ENCODE data around the gene CYB5D1.

DNA sequence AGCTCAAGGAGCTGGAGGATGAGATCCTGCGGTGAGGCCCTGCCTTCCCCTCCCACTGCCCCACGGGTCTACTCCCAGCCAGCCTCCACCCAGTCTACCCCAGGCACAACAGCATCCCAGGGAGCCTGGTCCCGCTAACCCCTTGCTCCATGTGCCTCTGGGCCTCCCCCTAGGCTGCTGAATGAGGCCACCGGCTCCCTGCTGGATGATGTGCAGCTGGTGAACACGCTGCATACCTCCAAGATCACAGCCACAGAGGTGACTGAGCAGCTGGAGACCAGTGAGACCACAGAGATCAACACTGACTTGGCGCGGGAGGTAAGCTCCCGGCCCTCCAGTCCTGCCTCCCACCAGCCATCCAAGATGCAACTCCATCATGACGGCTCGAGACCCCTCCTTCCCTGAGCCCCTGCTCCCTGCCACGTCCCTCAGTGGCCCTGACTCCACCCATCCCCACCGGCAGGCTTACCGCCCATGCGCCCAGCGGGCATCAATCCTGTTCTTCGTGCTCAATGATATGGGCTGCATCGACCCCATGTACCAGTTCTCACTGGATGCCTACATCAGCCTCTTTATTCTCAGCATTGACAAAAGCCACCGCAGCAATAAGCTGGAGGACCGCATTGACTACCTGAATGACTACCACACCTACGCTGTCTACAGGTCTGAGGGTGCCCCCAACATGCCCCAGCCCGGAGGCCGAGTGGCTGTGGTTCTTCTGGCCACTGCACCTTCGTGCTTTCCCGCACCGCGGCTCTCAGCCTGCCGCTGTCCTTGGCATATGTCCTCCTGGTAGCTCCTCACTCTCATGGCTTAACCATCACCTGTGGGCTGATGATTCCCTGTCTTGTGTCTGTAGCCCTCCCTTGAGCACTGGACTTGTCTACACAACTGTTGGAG, 38.8 kb upstream of the CYB5D1 start:
- TF ChIP-seq, protein P1, sequence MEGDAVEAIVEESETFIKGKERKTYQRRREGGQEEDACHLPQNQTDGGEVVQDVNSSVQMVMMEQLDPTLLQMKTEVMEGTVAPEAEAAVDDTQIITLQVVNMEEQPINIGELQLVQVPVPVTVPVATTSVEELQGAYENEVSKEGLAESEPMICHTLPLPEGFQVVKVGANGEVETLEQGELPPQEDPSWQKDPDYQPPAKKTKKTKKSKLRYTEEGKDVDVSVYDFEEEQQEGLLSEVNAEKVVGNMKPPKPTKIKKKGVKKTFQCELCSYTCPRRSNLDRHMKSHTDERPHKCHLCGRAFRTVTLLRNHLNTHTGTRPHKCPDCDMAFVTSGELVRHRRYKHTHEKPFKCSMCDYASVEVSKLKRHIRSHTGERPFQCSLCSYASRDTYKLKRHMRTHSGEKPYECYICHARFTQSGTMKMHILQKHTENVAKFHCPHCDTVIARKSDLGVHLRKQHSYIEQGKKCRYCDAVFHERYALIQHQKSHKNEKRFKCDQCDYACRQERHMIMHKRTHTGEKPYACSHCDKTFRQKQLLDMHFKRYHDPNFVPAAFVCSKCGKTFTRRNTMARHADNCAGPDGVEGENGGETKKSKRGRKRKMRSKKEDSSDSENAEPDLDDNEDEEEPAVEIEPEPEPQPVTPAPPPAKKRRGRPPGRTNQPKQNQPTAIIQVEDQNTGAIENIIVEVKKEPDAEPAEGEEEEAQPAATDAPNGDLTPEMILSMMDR (IDR thresholded peaks at IDR 0.05; ENCODE audit: borderline replicate concordance, extremely low read depth, low read length, poor library complexity, severe bottlenecking) = no peak
- no peak for TF ChIP-seq EZH2 (IDR thresholded peaks at IDR 0.05; ENCODE audit: borderline replicate concordance, low read depth, low read length, severe bottlenecking)

Measured in DND-41 (cell line).